Astrocyte (in vitro differentiated cells and primary cell): ENCODE results near the gene NSMCE3. TPM values are rescaled to one million over a fixed set of nuclear protein-coding genes. Genes with fewer than 3 reads are reported as not detected.

Experiments used
- DNase-seq: peaks from one replicate; pipeline ENCODE4 v3.0.0-alpha.2; 2010; ENCODE audit warnings: low read depth
- FAIRE-seq: peaks from 2 replicates; lab custom pipeline; 2011; peaks lifted over from hg19 to GRCh38; lab: Jason Lieb, UNC
- H2AFZ ChIP-seq: 2 replicates; pipeline ENCODE4 v1.6.0; 2012; ENCODE audit warnings: low read depth, low read length, inconsistent platforms
- H3K27ac ChIP-seq: 2 replicates; pipeline ENCODE4 v1.5.1; 2011; ENCODE audit warnings: low read depth, low read length, inconsistent platforms
- H3K27me3 ChIP-seq: 2 replicates; pipeline ENCODE4 v1.6.0; 2011; ENCODE audit warnings: low read length, inconsistent platforms; ENCODE audit not compliant: insufficient read depth
- H3K36me3 ChIP-seq: 2 replicates; pipeline ENCODE4 v1.5.1; 2011; ENCODE audit warnings: low read length, inconsistent platforms; ENCODE audit not compliant: insufficient read depth
- H3K4me1 ChIP-seq: 2 replicates; pipeline ENCODE4 v1.5.1; 2011; ENCODE audit warnings: low read length, inconsistent platforms; ENCODE audit not compliant: insufficient read depth
- H3K4me2 ChIP-seq: 2 replicates; pipeline ENCODE4 v1.6.0; 2012; ENCODE audit warnings: low read length, inconsistent platforms
- H3K4me3 ChIP-seq: 2 replicates; pipeline ENCODE4 v1.5.1; 2011; ENCODE audit warnings: low read depth, mild to moderate bottlenecking, low read length, inconsistent platforms; ENCODE audit not compliant: insufficient read depth
- H3K79me2 ChIP-seq: 2 replicates; pipeline ENCODE4 v1.6.0; 2012; ENCODE audit warnings: mild to moderate bottlenecking, low read length, inconsistent platforms; ENCODE audit not compliant: insufficient read depth
- H3K9ac ChIP-seq: 2 replicates; pipeline ENCODE4 v1.6.0; 2012; ENCODE audit warnings: mild to moderate bottlenecking, low read length, inconsistent platforms
- H3K9me3 ChIP-seq: 2 replicates; pipeline ENCODE4 v1.5.1; 2012; ENCODE audit warnings: low read depth, mild to moderate bottlenecking, low read length, inconsistent platforms; ENCODE audit not compliant: insufficient read depth
- H4K20me1 ChIP-seq: 2 replicates; pipeline ENCODE4 v1.6.0; 2012; ENCODE audit warnings: low read length, inconsistent platforms; ENCODE audit not compliant: insufficient read depth
- H3K27ac Mint-ChIP-seq: one replicate; pipeline ENCODE4 v1.8.0; 2021; ENCODE audit warnings: mild to moderate bottlenecking, mixed read lengths; ENCODE audit not compliant: unreplicated experiment
- H3K27me3 Mint-ChIP-seq: one replicate; pipeline ENCODE4 v1.8.0; 2021; ENCODE audit warnings: low read depth, mixed read lengths; ENCODE audit not compliant: unreplicated experiment
- H3K36me3 Mint-ChIP-seq: one replicate; pipeline ENCODE4 v1.8.0; 2021; ENCODE audit warnings: low read depth, mixed read lengths; ENCODE audit not compliant: unreplicated experiment
- H3K4me1 Mint-ChIP-seq: one replicate; pipeline ENCODE4 v1.8.0; 2021; ENCODE audit warnings: low read depth, mixed read lengths; ENCODE audit not compliant: unreplicated experiment
- H3K4me3 Mint-ChIP-seq: one replicate; pipeline ENCODE4 v1.8.0; 2021; ENCODE audit warnings: mild to moderate bottlenecking, moderate library complexity, mixed read lengths; ENCODE audit not compliant: unreplicated experiment
- H3K9me3 Mint-ChIP-seq: one replicate; pipeline ENCODE4 v1.8.0; 2021; ENCODE audit warnings: mild to moderate bottlenecking, mixed read lengths; ENCODE audit not compliant: unreplicated experiment
- CTCF ChIP-seq: IDR thresholded peaks from 2 replicates; pipeline ENCODE4 v1.5.1; 2011; ENCODE audit warnings: low read depth, mild to moderate bottlenecking, inconsistent platforms, low read length, moderate library complexity; ENCODE audit not compliant: insufficient read depth
- EZH2 ChIP-seq: IDR thresholded peaks from 2 replicates; pipeline ENCODE4 v1.6.1; 2012; ENCODE audit warnings: mild to moderate bottlenecking, low read length, inconsistent platforms; ENCODE audit not compliant: insufficient read depth
- total RNA-seq: library from RNA; stranded (reverse); gene quantifications from 2 replicates; pipeline ENCODE4 v1.2.1, GENCODE V29; 2021

NSMCE3 gene
- total RNA-seq, 1 donor from 2014 or later: 8.3 TPM

- Histone ChIP-seq H3K27me3 (no peaks in the 10 kb centered on the region), H3K27ac (no peak overlapping the region)
Observed at GRCh38 chr15:29233566-29233965, 36.1 kb downstream of the NSMCE3 start.

GRCh38 chr15:29226436-29227208 lies 43.0 kb downstream of the NSMCE3 start:
- no peak overlapping the region for H3K9ac ChIP-seq
- peak overlapping the region; percentile 33 for H3K4me2 ChIP-seq
- H4K20me1 ChIP-seq: no peaks in the 10 kb centered on the region
- no peak overlapping the region for H3K27ac ChIP-seq
- FAIRE-seq (no peak), DNase-seq (no peak)
- H3K9me3 ChIP-seq: no peaks in the 10 kb centered on the region
- Mint-ChIP-seq H3K4me3 (no peak overlapping the region), H3K27me3 (peaks cover 7% of the 10 kb centered on the region), H3K4me1 (peaks cover 8% of the 10 kb centered on the region), H3K9me3 (peaks cover 4% of the 10 kb centered on the region), H3K36me3 (no peaks in the 10 kb centered on the region), H3K27ac (no peak overlapping the region)
- TF ChIP-seq CTCF: no peak
- TF ChIP-seq EZH2: no peak
- no peaks in the 10 kb centered on the region for H3K27me3 ChIP-seq
- no peak overlapping the region for H3K4me3 ChIP-seq
- no peaks in the 10 kb centered on the region for H3K4me1 ChIP-seq
- no peaks in the 10 kb centered on the region for H3K36me3 ChIP-seq
- H3K79me2 ChIP-seq: no peaks in the 10 kb centered on the region
- H2AFZ ChIP-seq: no peak overlapping the region

More at GRCh38 chr15:29233566-29233965, 36.1 kb downstream of the NSMCE3 start:
- Histone ChIP-seq H3K79me2 (no peaks in the 10 kb centered on the region), H2AFZ (no peak overlapping the region), H3K36me3 (no peaks in the 10 kb centered on the region), H3K4me1 (no peaks in the 10 kb centered on the region), H4K20me1 (no peaks in the 10 kb centered on the region), H3K9ac (no peak overlapping the region), H3K4me3 (no peak overlapping the region), H3K4me2 (no peak overlapping the region), H3K9me3 (no peaks in the 10 kb centered on the region)
- FAIRE-seq: no peak
- no peaks in the 10 kb centered on the region for H3K36me3 Mint-ChIP-seq
- no peaks in the 10 kb centered on the region for H3K4me1 Mint-ChIP-seq
- no peak overlapping the region for H3K4me3 Mint-ChIP-seq
- no peaks in the 10 kb centered on the region for H3K27me3 Mint-ChIP-seq
- no peak overlapping the region for H3K27ac Mint-ChIP-seq
- peak; percentile 3 for DNase-seq
- no peak for TF ChIP-seq CTCF
- no peak for TF ChIP-seq EZH2
- H3K9me3 Mint-ChIP-seq: peaks cover 5% of the 10 kb centered on the region
